ENCODE measurements around the gene CHRNA7. TPM values are rescaled to one million over a fixed set of nuclear protein-coding genes. Genes with fewer than 3 reads are reported as not detected.
"Not testable (repeated sequence)": the region's sequence is repeated elsewhere in the genome, so short reads cannot be mapped to it uniquely, and the experiment has no call there.

The CHRNA7 gene
- polyA plus RNA-seq, 2 donors, result 0.15 to 0.31 TPM

DNA sequence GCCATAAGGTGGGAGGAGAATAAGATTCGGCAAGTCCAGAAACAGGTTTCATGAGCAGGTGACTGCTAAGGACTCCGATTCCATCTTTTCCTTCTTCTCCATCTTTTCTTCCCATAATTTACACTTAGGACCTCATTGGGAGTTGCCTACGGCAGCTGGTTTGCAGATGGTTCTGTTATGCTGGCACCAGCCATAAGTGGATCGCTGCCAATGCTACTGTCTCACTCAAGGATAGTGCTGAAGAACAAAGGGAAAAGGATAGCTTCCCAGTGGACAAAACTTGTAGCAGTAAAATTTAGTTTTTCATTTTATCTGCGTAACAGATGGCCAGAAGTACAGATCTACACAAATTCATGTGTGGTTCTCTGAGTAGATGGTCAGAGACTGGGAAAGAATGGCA is 178.8 kb downstream of the CHRNA7 start:
- not testable (repeated sequence) for H3K4me3 ChIP-seq (ENCODE audit: low read depth in 1 of 2, low read length in 2 of 2); H3K27me3 ChIP-seq (ENCODE audit: control insufficient read depth in 1 of 2, insufficient read depth in 2 of 2, low read length in 2 of 2); H3K4me1 ChIP-seq (ENCODE audit: control insufficient read depth in 2 of 2, insufficient read depth in 2 of 2, low read length in 1 of 2); H3K36me3 ChIP-seq (ENCODE audit: control insufficient read depth in 2 of 2, insufficient read depth in 2 of 2, low read length in 1 of 2); H3K27ac ChIP-seq (ENCODE audit: low read depth in 2 of 2, low read length in 1 of 2); H3K9me3 ChIP-seq (ENCODE audit: control insufficient read depth in 2 of 2, insufficient read depth in 1 of 2, low read depth in 1 of 2, low read length in 1 of 2)
- no CpG with 5 or more reads among the region's 5 CpGs for WGBS, 2 donors

DNA sequence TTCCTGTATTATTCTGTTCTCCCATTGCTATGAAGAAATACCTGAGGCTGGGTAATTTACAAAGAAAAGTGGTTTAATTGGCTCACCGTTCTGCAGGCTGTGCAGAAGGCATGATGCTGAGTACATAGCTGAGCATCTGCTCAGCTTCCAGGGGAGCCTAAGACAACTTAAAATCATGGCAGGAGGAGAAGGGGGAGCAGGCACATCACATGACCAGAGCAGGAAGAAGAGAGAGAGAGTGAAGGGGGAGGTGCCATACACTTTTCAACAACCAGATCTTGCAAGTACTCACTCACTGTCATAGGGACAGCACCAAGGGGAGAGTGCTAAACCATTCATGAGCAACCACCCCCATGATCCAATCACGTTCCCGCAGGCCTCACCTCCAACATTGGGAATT is 188.4 kb downstream of the CHRNA7 start:
- WGBS, 2 donors, result 65% methylated on average over 3 of the region's 3 CpGs
- Histone ChIP-seq H3K9me3 (ENCODE audit: control insufficient read depth in 2 of 2, insufficient read depth in 1 of 2, low read depth in 1 of 2, low read length in 1 of 2) (no peaks in the 10 kb centered on the region), H3K36me3 (ENCODE audit: control insufficient read depth in 2 of 2, insufficient read depth in 2 of 2, low read length in 1 of 2) (no peaks in the 10 kb centered on the region), H3K4me1 (ENCODE audit: control insufficient read depth in 2 of 2, insufficient read depth in 2 of 2, low read length in 1 of 2) (no peaks in the 10 kb centered on the region), H3K27ac (ENCODE audit: low read depth in 2 of 2, low read length in 1 of 2) (no peak overlapping the region), H3K4me3 (ENCODE audit: low read depth in 1 of 2, low read length in 2 of 2) (no peak overlapping the region), H3K27me3 (ENCODE audit: control insufficient read depth in 1 of 2, insufficient read depth in 2 of 2, low read length in 2 of 2) (no peaks in the 10 kb centered on the region)

Other genes with a start within 250 kb of the CHRNA7 start
- gene OTUD7A, start 159.8 kb upstream of the CHRNA7 start, polyA plus RNA-seq, result under 1 TPM; 0.41 to 0.65 TPM

Data from esophagus (tissue), 2 donors.